OCI-M1 (cell line): ENCODE measurements around the gene DCAF16.
A peak's percentile ranks its signal among the peaks of the same experiment; 100 is the strongest.

Experiments used
- DNase-seq: peaks from one replicate; lab custom pipeline; 2025; lab: John Stamatoyannopoulos, UW

The DCAF16 gene

GRCh38 chr4:17781300-17782287 is 29.0 kb downstream of the DCAF16 start, which contains the start of gene FAM184B:
TSS of gene FAM184B (minus strand) at chr4:17781621. CDS start at chr4:17781299, 322 bp downstream.
- no peak for DNase-seq

GRCh38 chr4:17780501-17781299 is 29.9 kb downstream of the DCAF16 start:
- no peak for DNase-seq

- DNase-seq, result no peak
Observed at GRCh38 chr4:17778431-17778830, 32.1 kb downstream of the DCAF16 start.

- no peak for DNase-seq
Observed at GRCh38 chr4:17773135-17773698, 37.3 kb downstream of the DCAF16 start.

GRCh38 chr4:17771284-17771908 is 39.2 kb downstream of the DCAF16 start:
- no peak for DNase-seq

- DNase-seq, result peak; percentile 55
Observed at GRCh38 chr4:17770845-17771244, 39.7 kb downstream of the DCAF16 start.

- no peak for DNase-seq
Observed at GRCh38 chr4:17769406-17770174, 41.0 kb downstream of the DCAF16 start.

GRCh38 chr4:17766826-17767458 is 43.6 kb downstream of the DCAF16 start:
- no peak for DNase-seq

- DNase-seq, result no peak
Observed at GRCh38 chr4:17765514-17766286, 44.9 kb downstream of the DCAF16 start.

GRCh38 chr4:17763931-17764330 is 46.6 kb downstream of the DCAF16 start:
- no peak for DNase-seq

GRCh38 chr4:17763416-17763815 is 47.1 kb downstream of the DCAF16 start:
- DNase-seq, result no peak

- peak; percentile 21 for DNase-seq
Observed at GRCh38 chr4:17762726-17763125, 47.8 kb downstream of the DCAF16 start.

- DNase-seq, result no peak
Observed at GRCh38 chr4:17761062-17761461, 49.5 kb downstream of the DCAF16 start.

GRCh38 chr4:17760626-17761025 is 49.9 kb downstream of the DCAF16 start:
- DNase-seq, result no peak

- no peak for DNase-seq
Observed at GRCh38 chr4:17758485-17758884, 52.1 kb downstream of the DCAF16 start.

- DNase-seq, result no peak
Observed at GRCh38 chr4:17757621-17758020, 52.9 kb downstream of the DCAF16 start.

- DNase-seq, result no peak
Observed at GRCh38 chr4:17753646-17754045, 56.9 kb downstream of the DCAF16 start.
